H1 (cell line): ENCODE data around the gene BPI. TPM values are rescaled to one million over a fixed set of nuclear protein-coding genes. Genes with fewer than 3 reads are reported as not detected.

Experiments
- CEBPB ChIP-seq: IDR thresholded peaks from 2 replicates; pipeline ENCODE4 v1.6.1; 2012; ENCODE audit warnings: low read depth, low read length
- SAP30 ChIP-seq: fragments of 300-600 bp; sonication (generic); IDR thresholded peaks from 2 replicates; pipeline ENCODE4 v1.7.1; 2012; ENCODE audit warnings: low read length, moderate library complexity, mild to moderate bottlenecking, inconsistent platforms; ENCODE audit not compliant: insufficient read depth, insufficient replicate concordance
- SRF ChIP-seq: IDR thresholded peaks from 2 replicates; pipeline ENCODE4 v1.6.1; 2011; ENCODE audit warnings: mild to moderate bottlenecking, low read depth, low read length, moderate library complexity
- TAF1 ChIP-seq: IDR thresholded peaks from 2 replicates; pipeline ENCODE4 v1.6.1; 2011; ENCODE audit warnings: mild to moderate bottlenecking, low read depth, low read length
- polyA plus RNA-seq, 7 experiments: library from polyadenylated mRNA; depleted of rRNA in 3 of 7; stranded (reverse) in 5 of 7; unstranded in 2 of 7; fragments of >200 nt in 5 of 7; fragments of 200-250 nt in 2 of 7; gene quantifications; 1 replicate in 5 of 7; 2 replicates in 1 of 7; 4 replicates in 1 of 7; pipeline versions ENCODE4 v1.2.1 to v1.2.3, GENCODE V29; 2011 to 2013; ENCODE audit warnings: missing spikeins in 2 of 7, mixed read lengths in 2 of 7
- total RNA-seq: library from RNA; stranded (reverse); fragmentation: NEBNext Ultra II Directional; extraction: Animal tissue kit (Norgen Biotek cat#: 25700); gene quantifications from 2 replicates; pipeline ENCODE4 v1.2.1, GENCODE V29; 2021

The BPI gene
- total and polyA plus RNA-seq, 2 of the 8 experiments (the other 6 are each of a cell fraction or from before 2014, with no cell fraction given) = not detected

GRCh38 chr20:38334016-38334415 is 30.1 kb downstream of the BPI start (continued):
- TF ChIP-seq SAP30 = no peak
- no peak for TF ChIP-seq CEBPB
- no peak for TF ChIP-seq SRF
- no peak for TF ChIP-seq TAF1
